Stimulated activated effector memory CD8-positive, alpha-beta T cell treated with anti-CD3 and anti-CD28 coated beads, Interleukin-12 subunit alpha, Interleukin-12 subunit beta, amount 100 ng/mL, for 72 hours (primary cell): ENCODE measurements around the gene AHDC1.
"Not testable (repeated sequence)": the region's sequence is repeated elsewhere in the genome, so short reads cannot be mapped to it uniquely, and the experiment has no call there.

ENCODE experiments used
- ATAC-seq: fragments of 150-1000 bp; cut with Tn5 transposase; 2 replicates; pipeline ENCODE4 v1.10.0; 2021
- DNase-seq, 2 donors: peaks; one replicate each; pipeline ENCODE4 v3.0.0; 2021 to 2022; ENCODE audit warnings: low spot score in 2 of 2
- H3K27ac Mint-ChIP-seq: one replicate; pipeline ENCODE4 v1.8.0; 2022; ENCODE audit warnings: mild to moderate bottlenecking, mixed read lengths
- H3K36me3 Mint-ChIP-seq: one replicate; pipeline ENCODE4 v1.8.0; 2022; ENCODE audit warnings: mild to moderate bottlenecking, mixed read lengths
- H3K4me1 Mint-ChIP-seq: one replicate; pipeline ENCODE4 v1.8.0; 2022; ENCODE audit warnings: mixed read lengths
- H3K4me3 Mint-ChIP-seq: one replicate; pipeline ENCODE4 v1.8.0; 2022; ENCODE audit warnings: mild to moderate bottlenecking, mixed read lengths
- H3K9me3 Mint-ChIP-seq: one replicate; pipeline ENCODE4 v1.8.0; 2022; ENCODE audit warnings: mixed read lengths

Gene AHDC1

GRCh38 chr1:27638805-27639204 lies 34.9 kb upstream of the AHDC1 start:
- Mint-ChIP-seq H3K9me3 (no peaks in the 10 kb centered on the region), H3K4me1 (peaks cover 40% of the 10 kb centered on the region), H3K27ac (peak overlapping the region; percentile 68), H3K36me3 (no peaks in the 10 kb centered on the region), H3K4me3 (no peak overlapping the region)
- no peak for DNase-seq
- no peak for ATAC-seq

- Mint-ChIP-seq H3K9me3 (no peaks in the 10 kb centered on the region), H3K27ac (peak overlapping the region; percentile 68), H3K36me3 (no peaks in the 10 kb centered on the region), H3K4me3 (no peak overlapping the region), H3K4me1 (peaks cover 40% of the 10 kb centered on the region)
- no peak for DNase-seq
- no peak for ATAC-seq
Measured at GRCh38 chr1:27638047-27638734, 34.2 kb upstream of the AHDC1 start.

GRCh38 chr1:27635396-27636142 lies 31.6 kb upstream of the AHDC1 start:
- H3K4me3 Mint-ChIP-seq: peak overlapping the region; percentile 71

GRCh38 chr1:27634985-27635367 lies 31.0 kb upstream of the AHDC1 start, which contains the start of gene FGR:
TSS of gene FGR (minus strand) at chr1:27635185. CDS start at chr1:27623916, 11,269 bp downstream.
- peaks cover 69% of the 10 kb centered on the region for H3K4me1 Mint-ChIP-seq
- peak within 1 kb of the TSS; percentile 71 for H3K4me3 Mint-ChIP-seq
- H3K9me3 Mint-ChIP-seq: no peaks in the 10 kb centered on the region
- H3K27ac Mint-ChIP-seq: peak within 1 kb of the TSS; percentile 89
- peaks cover 15% of the 10 kb centered on the region for H3K36me3 Mint-ChIP-seq
- no peak for DNase-seq
- no peak for ATAC-seq

More at GRCh38 chr1:27635396-27636142, 31.6 kb upstream of the AHDC1 start:
- peaks cover 67% of the 10 kb centered on the region for H3K4me1 Mint-ChIP-seq
- no peak for DNase-seq
- peak overlapping the region; percentile 89 for H3K27ac Mint-ChIP-seq
- no peak for ATAC-seq
- H3K36me3 Mint-ChIP-seq: peaks cover 15% of the 10 kb centered on the region
- H3K9me3 Mint-ChIP-seq: no peaks in the 10 kb centered on the region

- peaks cover 15% of the 10 kb centered on the region for H3K36me3 Mint-ChIP-seq
- no peak for ATAC-seq
Measured at GRCh38 chr1:27634177-27634984, 30.4 kb upstream of the AHDC1 start.

GRCh38 chr1:27633640-27634176 lies 29.8 kb upstream of the AHDC1 start:
- Mint-ChIP-seq H3K9me3 (no peaks in the 10 kb centered on the region), H3K4me3 (peak overlapping the region; percentile 71), H3K36me3 (peaks cover 15% of the 10 kb centered on the region), H3K27ac (peak overlapping the region; percentile 83), H3K4me1 (peaks cover 78% of the 10 kb centered on the region)
- DNase-seq (no peak), ATAC-seq (no peak)

More at GRCh38 chr1:27634177-27634984, 30.4 kb upstream of the AHDC1 start:
- Mint-ChIP-seq H3K27ac (peak overlapping the region; percentile 89), H3K4me1 (peaks cover 71% of the 10 kb centered on the region), H3K9me3 (no peaks in the 10 kb centered on the region), H3K4me3 (peak overlapping the region; percentile 71)
- DNase-seq: peak in 1 of 2 donors; percentile 83

- Mint-ChIP-seq H3K27ac (peak overlapping the region; percentile 83), H3K9me3 (no peaks in the 10 kb centered on the region), H3K4me1 (peaks cover 80% of the 10 kb centered on the region), H3K36me3 (peaks cover 15% of the 10 kb centered on the region), H3K4me3 (peak overlapping the region; percentile 71)
- ATAC-seq (no peak), DNase-seq (no peak)
Measured at GRCh38 chr1:27633298-27633610, 29.3 kb upstream of the AHDC1 start.

GRCh38 chr1:27632387-27633297 lies 28.7 kb upstream of the AHDC1 start:
- H3K4me1 Mint-ChIP-seq: peaks cover 76% of the 10 kb centered on the region
- peak overlapping the region; percentile 71 for H3K4me3 Mint-ChIP-seq
- ATAC-seq: peak; percentile 81
- DNase-seq: peak in 1 of 2 donors; percentile 79
- H3K36me3 Mint-ChIP-seq: peaks cover 15% of the 10 kb centered on the region
- peak overlapping the region; percentile 83 for H3K27ac Mint-ChIP-seq
- no peaks in the 10 kb centered on the region for H3K9me3 Mint-ChIP-seq

GRCh38 chr1:27630859-27631491 lies 27.0 kb upstream of the AHDC1 start:
- Mint-ChIP-seq H3K4me3 (peak overlapping the region; percentile 71), H3K36me3 (peaks cover 15% of the 10 kb centered on the region), H3K27ac (peak overlapping the region; percentile 83), H3K4me1 (peaks cover 74% of the 10 kb centered on the region), H3K9me3 (no peaks in the 10 kb centered on the region)
- ATAC-seq (no peak), DNase-seq (no peak)

- Mint-ChIP-seq H3K4me3 (no peak overlapping the region), H3K36me3 (peaks cover 15% of the 10 kb centered on the region)
Measured at GRCh38 chr1:27628712-27629111, 24.8 kb upstream of the AHDC1 start.

GRCh38 chr1:27627733-27628132 lies 23.8 kb upstream of the AHDC1 start:
- peaks cover 53% of the 10 kb centered on the region for H3K4me1 Mint-ChIP-seq
- not testable (repeated sequence) for H3K9me3 Mint-ChIP-seq, H3K4me3 Mint-ChIP-seq, DNase-seq, H3K27ac Mint-ChIP-seq, ATAC-seq
- H3K36me3 Mint-ChIP-seq: peaks cover 16% of the 10 kb centered on the region

More at GRCh38 chr1:27628712-27629111, 24.8 kb upstream of the AHDC1 start:
- no peak for DNase-seq
- Mint-ChIP-seq H3K27ac (peak overlapping the region; percentile 21), H3K9me3 (no peaks in the 10 kb centered on the region), H3K4me1 (peaks cover 63% of the 10 kb centered on the region)
- no peak for ATAC-seq

GRCh38 chr1:27627061-27627460 lies 23.1 kb upstream of the AHDC1 start:
- DNase-seq (no peak), ATAC-seq (no peak)
- Mint-ChIP-seq H3K4me3 (no peak overlapping the region), H3K27ac (no peak overlapping the region), H3K9me3 (no peaks in the 10 kb centered on the region), H3K4me1 (peaks cover 46% of the 10 kb centered on the region), H3K36me3 (peaks cover 9% of the 10 kb centered on the region)

GRCh38 chr1:27626031-27626935 lies 22.3 kb upstream of the AHDC1 start:
- Mint-ChIP-seq H3K36me3 (peaks cover 6% of the 10 kb centered on the region), H3K9me3 (no peaks in the 10 kb centered on the region), H3K4me1 (peaks cover 38% of the 10 kb centered on the region), H3K27ac (no peak overlapping the region), H3K4me3 (no peak overlapping the region)
- DNase-seq (no peak), ATAC-seq (peak; percentile 16)
